ENCODE measurements around the gene NEGR1. TPM values are rescaled to one million over a fixed set of nuclear protein-coding genes. Genes with fewer than 3 reads are reported as not detected.

Gene NEGR1
- total RNA-seq, 2 donors from 2014 or later = not detected

- Mint-ChIP-seq H3K9me3 (peaks cover 2 to 8% of the 10 kb centered on the region in 2 donors), H3K27ac (no peak overlapping the region), H3K36me3 (no peaks in the 10 kb centered on the region)
- no peak for ATAC-seq
- no peak for DNase-seq (ENCODE audit: low spot score in 2 of 2)
Measured at GRCh38 chr1:71655604-71656003, 626.7 kb downstream of the NEGR1 start.

- H3K9me3 Mint-ChIP-seq = peaks cover 0 to under 1% of the 10 kb centered on the region in 2 donors
- no peak overlapping the region for H3K27ac Mint-ChIP-seq
- no peak for DNase-seq (ENCODE audit: low spot score in 2 of 2)
- no peak for ATAC-seq
- H3K36me3 Mint-ChIP-seq = no peaks in the 10 kb centered on the region
Measured at GRCh38 chr1:71653952-71654351, 628.4 kb downstream of the NEGR1 start.

GRCh38 chr1:71651214-71651613 is 631.1 kb downstream of the NEGR1 start:
- DNase-seq (ENCODE audit: low spot score in 2 of 2) (no peak), ATAC-seq (no peak)
- no peaks in the 10 kb centered on the region for H3K36me3 Mint-ChIP-seq
- peaks cover 2 to 5% of the 10 kb centered on the region in 2 donors for H3K9me3 Mint-ChIP-seq
- no peak overlapping the region for H3K27ac Mint-ChIP-seq

- peaks cover 2 to 5% of the 10 kb centered on the region in 2 donors for H3K9me3 Mint-ChIP-seq
- ATAC-seq = no peak
Measured at GRCh38 chr1:71650119-71650518, 632.2 kb downstream of the NEGR1 start.

GRCh38 chr1:71649608-71650007 is 632.7 kb downstream of the NEGR1 start:
- no peak for DNase-seq (ENCODE audit: low spot score in 2 of 2)
- Mint-ChIP-seq H3K36me3 (no peaks in the 10 kb centered on the region), H3K27ac (no peak overlapping the region), H3K9me3 (peaks cover 2 to 5% of the 10 kb centered on the region in 2 donors)
- ATAC-seq = no peak

More at GRCh38 chr1:71650119-71650518, 632.2 kb downstream of the NEGR1 start:
- no peaks in the 10 kb centered on the region for H3K36me3 Mint-ChIP-seq
- no peak overlapping the region for H3K27ac Mint-ChIP-seq
- DNase-seq (ENCODE audit: low spot score in 2 of 2) = no peak

- DNase-seq (ENCODE audit: low spot score in 2 of 2) = no peak
- Mint-ChIP-seq H3K36me3 (no peaks in the 10 kb centered on the region), H3K27ac (no peak overlapping the region), H3K9me3 (peaks cover 2 to 9% of the 10 kb centered on the region in 2 donors)
- ATAC-seq = no peak
Measured at GRCh38 chr1:71647513-71648300, 634.6 kb downstream of the NEGR1 start.

GRCh38 chr1:71645015-71645414 is 637.3 kb downstream of the NEGR1 start:
- Mint-ChIP-seq H3K36me3 (no peaks in the 10 kb centered on the region), H3K9me3 (peaks cover 7 to 9% of the 10 kb centered on the region in 2 donors), H3K27ac (no peak overlapping the region)
- ATAC-seq (no peak), DNase-seq (ENCODE audit: low spot score in 2 of 2) (no peak)

- ATAC-seq = no peak
- no peaks in the 10 kb centered on the region for H3K36me3 Mint-ChIP-seq
- no peak for DNase-seq (ENCODE audit: low spot score in 2 of 2)
- H3K27ac Mint-ChIP-seq = no peak overlapping the region
- peaks cover 5% of the 10 kb centered on the region in 2 donors for H3K9me3 Mint-ChIP-seq
Measured at GRCh38 chr1:71641903-71642302, 640.4 kb downstream of the NEGR1 start.

- ATAC-seq = no peak
- no peaks in the 10 kb centered on the region for H3K36me3 Mint-ChIP-seq
- no peak overlapping the region for H3K27ac Mint-ChIP-seq
- DNase-seq (ENCODE audit: low spot score in 2 of 2) = no peak
- peaks cover 5% of the 10 kb centered on the region in 2 donors for H3K9me3 Mint-ChIP-seq
Measured at GRCh38 chr1:71640998-71641397, 641.3 kb downstream of the NEGR1 start.

- peaks cover 9 to 10% of the 10 kb centered on the region in 2 donors for H3K9me3 Mint-ChIP-seq
- no peak overlapping the region for H3K27ac Mint-ChIP-seq
- no peak for ATAC-seq
- no peaks in the 10 kb centered on the region for H3K36me3 Mint-ChIP-seq
- DNase-seq (ENCODE audit: low spot score in 2 of 2) = no peak
Measured at GRCh38 chr1:71640116-71640515, 642.2 kb downstream of the NEGR1 start.

GRCh38 chr1:71638081-71638766 is 644.1 kb downstream of the NEGR1 start:
- ATAC-seq = no peak
- no peaks in the 10 kb centered on the region for H3K36me3 Mint-ChIP-seq
- no peak overlapping the region for H3K27ac Mint-ChIP-seq
- peaks cover 9 to 15% of the 10 kb centered on the region in 2 donors for H3K9me3 Mint-ChIP-seq
- no peak for DNase-seq (ENCODE audit: low spot score in 2 of 2)

GRCh38 chr1:71635568-71635967 is 646.8 kb downstream of the NEGR1 start:
- H3K9me3 Mint-ChIP-seq = peaks cover 9 to 12% of the 10 kb centered on the region in 2 donors
- ATAC-seq (no peak), DNase-seq (ENCODE audit: low spot score in 2 of 2) (no peak)
- H3K36me3 Mint-ChIP-seq = no peaks in the 10 kb centered on the region
- no peak overlapping the region for H3K27ac Mint-ChIP-seq

- DNase-seq (ENCODE audit: low spot score in 2 of 2) (no peak), ATAC-seq (no peak)
- H3K9me3 Mint-ChIP-seq = peaks cover 9 to 12% of the 10 kb centered on the region in 2 donors
- no peaks in the 10 kb centered on the region for H3K36me3 Mint-ChIP-seq
- no peak overlapping the region for H3K27ac Mint-ChIP-seq
Measured at GRCh38 chr1:71634159-71634558, 648.2 kb downstream of the NEGR1 start.

GRCh38 chr1:71630073-71630472 is 652.3 kb downstream of the NEGR1 start:
- DNase-seq (ENCODE audit: low spot score in 2 of 2) = no peak
- Mint-ChIP-seq H3K27ac (no peak overlapping the region), H3K36me3 (no peaks in the 10 kb centered on the region), H3K9me3 (peaks cover 4 to 6% of the 10 kb centered on the region in 2 donors)
- ATAC-seq = no peak

GRCh38 chr1:71625004-71625403 is 657.3 kb downstream of the NEGR1 start:
- Mint-ChIP-seq H3K36me3 (no peaks in the 10 kb centered on the region), H3K9me3 (peaks cover 8% of the 10 kb centered on the region in 2 donors), H3K27ac (no peak overlapping the region)
- DNase-seq (ENCODE audit: low spot score in 2 of 2) (no peak), ATAC-seq (no peak)

- no peak overlapping the region for H3K27ac Mint-ChIP-seq
- no peaks in the 10 kb centered on the region for H3K36me3 Mint-ChIP-seq
- H3K9me3 Mint-ChIP-seq = peaks cover 8% of the 10 kb centered on the region in 2 donors
- ATAC-seq (no peak), DNase-seq (ENCODE audit: low spot score in 2 of 2) (no peak)
Measured at GRCh38 chr1:71623888-71624287, 658.5 kb downstream of the NEGR1 start.

- Mint-ChIP-seq H3K9me3 (peaks cover 8% of the 10 kb centered on the region in 2 donors), H3K36me3 (no peaks in the 10 kb centered on the region), H3K27ac (no peak overlapping the region)
- DNase-seq (ENCODE audit: low spot score in 2 of 2) (no peak), ATAC-seq (no peak)
Measured at GRCh38 chr1:71621785-71622184, 660.6 kb downstream of the NEGR1 start.
